H1 (cell line): ENCODE measurements around the gene SLC37A1. TPM values are rescaled to one million over a fixed set of nuclear protein-coding genes. Genes with fewer than 3 reads are reported as not detected.

Experiments used
- CTCF ChIA-PET: fragments of 300-600 bp; sonication (Branson Sonifier 250); formaldehyde crosslinking; loops from one replicate; lab custom pipeline; 2021; ENCODE audit not compliant: partially characterized antibody; lab: Charles Lee
- POLR2A ChIA-PET: fragments of 300-600 bp; sonication (Branson Sonifier 250); formaldehyde crosslinking; loops from one replicate; lab custom pipeline; 2021; ENCODE audit warnings: inconsistent platforms; ENCODE audit not compliant: partially characterized antibody; lab: Charles Lee
- DNase-seq, 2 experiments: peaks; one replicate each; pipeline versions ENCODE4 v3.0.0 to v3.0.0-alpha.2; 2010 to 2022; ENCODE audit warnings: low spot score in 2 of 2, low read depth in 1 of 2, mixed read lengths in 1 of 2
- FAIRE-seq: peaks from 2 replicates; lab custom pipeline; 2011; peaks lifted over from hg19 to GRCh38; lab: Jason Lieb, UNC
- H2AFZ ChIP-seq: 2 replicates; pipeline ENCODE4 v1.8.1; 2012; ENCODE audit warnings: low read length, inconsistent platforms
- H2AK5ac ChIP-seq: 2 replicates; pipeline ENCODE4 v1.6.1; 2013; ENCODE audit warnings: low read depth, low read length
- H2BK120ac ChIP-seq: replicated peaks from 2 replicates; pipeline ENCODE3; 2013; ENCODE audit warnings: low read depth, low read length, inconsistent platforms
- H2BK12ac ChIP-seq: 2 replicates; pipeline ENCODE4 v1.6.1; 2013; ENCODE audit warnings: low read depth, low read length
- H2BK15ac ChIP-seq: 2 replicates; pipeline ENCODE4 v1.6.1; 2013; ENCODE audit warnings: low read length
- H2BK20ac ChIP-seq: 2 replicates; pipeline ENCODE4 v1.6.1; 2013; ENCODE audit warnings: low read length
- H2BK5ac ChIP-seq: 2 replicates; pipeline ENCODE4 v1.6.1; 2013; ENCODE audit warnings: low read depth, low read length
- H3K14ac ChIP-seq: 2 replicates; pipeline ENCODE4 v1.6.1; 2013; ENCODE audit warnings: inconsistent platforms; ENCODE audit not compliant: insufficient read length
- H3K18ac ChIP-seq: 2 replicates; pipeline ENCODE4 v1.6.1; 2013; ENCODE audit warnings: low read length; ENCODE audit errors: extremely low read depth
- H3K23ac ChIP-seq: 2 replicates; pipeline ENCODE4 v1.6.1; 2013; ENCODE audit warnings: inconsistent platforms; ENCODE audit not compliant: insufficient read length
- H3K23me2 ChIP-seq: 2 replicates; pipeline ENCODE4 v1.6.1; 2013; ENCODE audit warnings: low read depth, low read length
- H3K27ac ChIP-seq: 2 replicates; pipeline ENCODE4 v1.6.1; 2011; ENCODE audit warnings: low read depth, low read length, inconsistent platforms
- H3K27me3 ChIP-seq, 4 experiments: replicated peaks in 1 of 4; 1 replicate in 1 of 4; 2 replicates in 3 of 4; pipeline versions ENCODE4 v1.6.1 to v1.8.1; 2011 to 2013; ENCODE audit warnings: low read length in 3 of 4, mild to moderate bottlenecking in 3 of 4, inconsistent platforms in 2 of 4, mixed read lengths in 2 of 4, moderate library complexity in 1 of 4; ENCODE audit not compliant: control insufficient read depth in 3 of 4, insufficient read depth in 3 of 4; ENCODE audit errors: extremely low read depth in 1 of 4
- H3K36me3 ChIP-seq, 4 experiments: 2 replicates each; pipeline versions ENCODE4 v1.6.1 to v1.8.1; 2011 to 2013; ENCODE audit warnings: mild to moderate bottlenecking in 4 of 4, low read length in 3 of 4, moderate library complexity in 2 of 4, control low read depth in 1 of 4, inconsistent platforms in 1 of 4; ENCODE audit not compliant: insufficient read depth in 4 of 4, control insufficient read depth in 2 of 4
- H3K4ac ChIP-seq: replicated peaks from 2 replicates; pipeline ENCODE3; 2013; ENCODE audit warnings: low read length, low read depth, mixed read lengths, inconsistent platforms; ENCODE audit not compliant: insufficient read length
- H3K4me1 ChIP-seq, 4 experiments: replicated peaks in 1 of 4; 1 replicate in 1 of 4; 2 replicates in 3 of 4; pipeline versions ENCODE4 v1.6.1 to v1.8.1; 2011 to 2013; ENCODE audit warnings: low read length in 3 of 4, inconsistent platforms in 2 of 4, mixed read lengths in 1 of 4; ENCODE audit not compliant: insufficient read depth in 4 of 4, control insufficient read depth in 3 of 4
- H3K4me2 ChIP-seq, 2 experiments: 2 replicates each; pipeline versions ENCODE4 v1.6.1 to v1.8.1; 2011 to 2013; ENCODE audit warnings: low read depth in 2 of 2, low read length in 2 of 2, control low read depth in 1 of 2, inconsistent platforms in 1 of 2, mild to moderate bottlenecking in 1 of 2; ENCODE audit not compliant: insufficient read depth in 1 of 2
- H3K4me3 ChIP-seq, 4 experiments: fragments of 200-600, 300-600 bp in 1 of 4; sonication (generic), shearing (Covaris generic), sonication (Bioruptor Twin) in 1 of 4; 2 replicates each; pipeline versions ENCODE4 v1.5.1 to v1.8.1; 2011 to 2016; ENCODE audit warnings: low read length in 4 of 4, low read depth in 3 of 4, control low read depth in 2 of 4, inconsistent platforms in 2 of 4, mild to moderate bottlenecking in 2 of 4, mixed read lengths in 1 of 4, moderate library complexity in 1 of 4; ENCODE audit not compliant: insufficient read depth in 2 of 4; ENCODE audit errors: extremely low read depth in 1 of 4
- H3K56ac ChIP-seq: replicated peaks from 2 replicates; pipeline ENCODE3; 2013; ENCODE audit warnings: low read depth, mild to moderate bottlenecking, mixed read lengths, low read length, inconsistent platforms; ENCODE audit not compliant: insufficient read length
- H3K79me1 ChIP-seq: 2 replicates; pipeline ENCODE4 v1.6.1; 2013; ENCODE audit warnings: low read depth, low read length, control low read depth
- H3K79me2 ChIP-seq, 2 experiments: 2 replicates each; pipeline versions ENCODE4 v1.6.1 to v1.8.1; 2012 to 2013; ENCODE audit warnings: low read length in 2 of 2, mild to moderate bottlenecking in 2 of 2, inconsistent platforms in 1 of 2; ENCODE audit not compliant: insufficient read depth in 2 of 2, control insufficient read depth in 1 of 2
- H3K9ac ChIP-seq, 4 experiments: replicated peaks in 1 of 4; 1 replicate in 1 of 4; 2 replicates in 3 of 4; pipeline versions ENCODE4 v1.6.1 to v1.8.1; 2011 to 2013; ENCODE audit warnings: low read depth in 3 of 4, low read length in 3 of 4, control low read depth in 2 of 4, mild to moderate bottlenecking in 2 of 4, moderate library complexity in 2 of 4, inconsistent platforms in 1 of 4; ENCODE audit errors: extremely low read depth in 1 of 4
- H3K9me3 ChIP-seq, 2 experiments: 2 replicates each; pipeline versions ENCODE4 v1.6.1 to v1.8.1; 2012 to 2013; ENCODE audit warnings: mild to moderate bottlenecking in 2 of 2, moderate library complexity in 2 of 2, control low read depth in 1 of 2, inconsistent platforms in 1 of 2, low read depth in 1 of 2, low read length in 1 of 2, mixed read lengths in 1 of 2; ENCODE audit not compliant: insufficient read depth in 2 of 2
- H4K20me1 ChIP-seq, 2 experiments: replicated peaks in 1 of 2; 2 replicates each; pipeline versions ENCODE3 to v1.8.1; 2011 to 2013; ENCODE audit warnings: inconsistent platforms in 2 of 2, low read length in 2 of 2, mild to moderate bottlenecking in 1 of 2; ENCODE audit not compliant: insufficient read depth in 2 of 2, control insufficient read depth in 1 of 2
- H4K5ac ChIP-seq: 2 replicates; pipeline ENCODE4 v1.6.1; 2013; ENCODE audit warnings: low read length, low read depth, mixed read lengths, inconsistent platforms; ENCODE audit not compliant: insufficient read length
- H4K8ac ChIP-seq: 2 replicates; pipeline ENCODE4 v1.8.0; 2013; ENCODE audit warnings: mild to moderate bottlenecking, moderate library complexity, low read length, inconsistent platforms; ENCODE audit not compliant: insufficient read depth; ENCODE audit errors: extremely low read depth
- H4K91ac ChIP-seq: replicated peaks from 2 replicates; pipeline ENCODE3; 2013; ENCODE audit warnings: low read length, mixed read lengths, inconsistent platforms; ENCODE audit not compliant: insufficient read length
- EZH2 ChIP-seq: fragments of 200-600 bp; sonication (generic); IDR thresholded peaks from 2 replicates; pipeline ENCODE4 v1.7.1; 2012; ENCODE audit warnings: low read depth, mild to moderate bottlenecking, moderate library complexity, low read length, inconsistent platforms; ENCODE audit not compliant: severe bottlenecking
- NRF1 ChIP-seq: IDR thresholded peaks from 2 replicates; pipeline ENCODE4 v1.6.1; 2011; ENCODE audit warnings: mild to moderate bottlenecking, low read depth, low read length, improper control_type of control experiment
- RFX5 ChIP-seq: IDR thresholded peaks from 2 replicates; pipeline ENCODE4 v1.6.1; 2011; ENCODE audit warnings: low read depth, low read length, improper control_type of control experiment, borderline replicate concordance
- TAF1 ChIP-seq: IDR thresholded peaks from 2 replicates; pipeline ENCODE4 v1.6.1; 2011; ENCODE audit warnings: mild to moderate bottlenecking, low read depth, low read length
- TBP ChIP-seq: IDR thresholded peaks from 2 replicates; pipeline ENCODE4 v1.6.1; 2011; ENCODE audit warnings: low read depth, low read length, improper control_type of control experiment
- WGBS, 2 experiments: shearing (Covaris generic) in 1 of 2; methylation state at CpG; one replicate each; pipeline versions ENCODE4 v1.1.6 to v1.1.7; 2013 to 2015; ENCODE audit warnings: low lambda C conversion rate in 2 of 2, mixed read lengths in 2 of 2, inconsistent platforms in 1 of 2, low coverage in 1 of 2, missing lambda C conversion rate in 1 of 2; ENCODE audit not compliant: insufficient replicate concordance in 2 of 2, insufficient coverage in 1 of 2, insufficient read length in 1 of 2; ENCODE audit errors: extremely low coverage in 1 of 2, missing lambda C conversion rate in 1 of 2; 5-methylcytosine and 5-hydroxymethylcytosine counted together
- polyA plus RNA-seq, 7 experiments: library from polyadenylated mRNA; depleted of rRNA in 3 of 7; stranded (reverse) in 5 of 7; unstranded in 2 of 7; fragments of >200 nt in 5 of 7; fragments of 200-250 nt in 2 of 7; gene quantifications; 1 replicate in 5 of 7; 2 replicates in 1 of 7; 4 replicates in 1 of 7; pipeline versions ENCODE4 v1.2.1 to v1.2.3, GENCODE V29; 2011 to 2013; ENCODE audit warnings: missing spikeins in 2 of 7, mixed read lengths in 2 of 7
- total RNA-seq: library from RNA; stranded (reverse); fragmentation: NEBNext Ultra II Directional; extraction: Animal tissue kit (Norgen Biotek cat#: 25700); gene quantifications from 2 replicates; pipeline ENCODE4 v1.2.1, GENCODE V29; 2021

The SLC37A1 gene
- total and polyA plus RNA-seq, 2 of the 8 experiments (the other 6 are each of a cell fraction or from before 2014, with no cell fraction given) = 15.6 to 30.9 TPM

GRCh38 chr21:42607102-42607501 is 93.5 kb downstream of the SLC37A1 start:
- H3K9me3 ChIP-seq = no peaks in the 10 kb centered on the region
- H3K4me2 ChIP-seq = no peak overlapping the region
- no peaks in the 10 kb centered on the region for H3K79me2 ChIP-seq
- no peak overlapping the region for H2BK120ac ChIP-seq
- H3K4me1 ChIP-seq = no peaks in the 10 kb centered on the region
- H2BK15ac ChIP-seq = 0 out of 2 replicates have a peak overlapping the region, but pooled peaks have one; percentile 46
- 0 out of 2 replicates have a peak overlapping the region, but pooled peaks have one; percentile 45 for H2AK5ac ChIP-seq
- POLR2A ChIA-PET = no interaction called here
- H2BK20ac ChIP-seq = 0 out of 2 replicates have a peak overlapping the region, but pooled peaks have one; percentile 48
- H3K27ac ChIP-seq = no peak overlapping the region
- no peak overlapping the region for H3K4ac ChIP-seq
- no peak overlapping the region for H3K18ac ChIP-seq
- TF ChIP-seq RFX5 = no peak
- no peak for TF ChIP-seq NRF1
- TF ChIP-seq TAF1 = no peak
- no peak for TF ChIP-seq EZH2
- TF ChIP-seq TBP = no peak
- H3K9ac ChIP-seq = no peak overlapping the region
- H3K4me3 ChIP-seq = no peak overlapping the region
- no peak overlapping the region for H4K8ac ChIP-seq
- H3K79me1 ChIP-seq = no peaks in the 10 kb centered on the region
- H3K27me3 ChIP-seq = 0 out of 7 replicates have a peak, but pooled peaks cover 0 to 2% (median 0%) of the 10 kb centered on the region in 4 experiments
- CTCF ChIA-PET = interaction anchor here (0.9 to 1.8 kb wide), 2 partner anchors 11 to 14 kb away, joined by 4 to 10 read pairs; no protein-coding TSS in a partner anchor
- H2AFZ ChIP-seq = no peak overlapping the region
- DNase-seq = no peak
- H4K20me1 ChIP-seq = no peaks in the 10 kb centered on the region
- H3K56ac ChIP-seq = no peak overlapping the region
- H2BK5ac ChIP-seq = no peak overlapping the region
- no peak overlapping the region for H3K23ac ChIP-seq
- WGBS, 2 experiments = 81% methylated on average over 4 of the region's 4 CpGs; no CpG with 5 or more reads in 1 of the 2 experiments
- H3K36me3 ChIP-seq = no peaks in the 10 kb centered on the region
- no peak overlapping the region for H4K91ac ChIP-seq
- FAIRE-seq = no peak
- H2BK12ac ChIP-seq = no peak overlapping the region
- no peaks in the 10 kb centered on the region for H3K23me2 ChIP-seq
- no peak overlapping the region for H4K5ac ChIP-seq
- no peak overlapping the region for H3K14ac ChIP-seq
